HCT116 (cell line): ENCODE measurements around the gene CIC. TPM values are rescaled to one million over a fixed set of nuclear protein-coding genes. Genes with fewer than 3 reads are reported as not detected.

Experiments
- ATAC-seq: fragments of 200-7000 bp; cut with Tn5 transposase; 2 replicates; pipeline ENCODE4 v1.9.1; 2020; ENCODE audit warnings: mild to moderate bottlenecking, moderate library complexity
- BruUV-seq: library from RNA; stranded (reverse); fragments of 400-500 nt; replicated peaks from 2 replicates; lab custom pipeline; 2021; lab: Mats Ljungman, UMichigan
- CTCF ChIA-PET: fragments of 300-600 bp; sonication (Branson Sonifier 250); formaldehyde crosslinking; loops from one replicate; lab custom pipeline; 2021; ENCODE audit warnings: antibody characterized with exemption; lab: Charles Lee
- POLR2A ChIA-PET: fragments of 300-600, 350-600 bp; sonication (Branson Sonifier 250); formaldehyde crosslinking; loops from one replicate; lab custom pipeline; 2021; ENCODE audit warnings: antibody characterized with exemption; lab: Charles Lee
- RAD21 ChIA-PET, 2 experiments: fragments of 300-600 bp; sonication (Branson Sonifier 250); formaldehyde crosslinking; loops; one replicate each; lab custom pipeline; 2023; ENCODE audit warnings: low total read pairs in 2 of 2; ENCODE audit not compliant: uncharacterized antibody in 2 of 2, unreplicated experiment in 2 of 2, low non-redundant PET in 1 of 2; lab: Charles Lee
- DNase-seq: peaks from one replicate; pipeline ENCODE4 v3.0.0-alpha.2; 2010; ENCODE audit warnings: low read depth, low spot score
- H2AFZ ChIP-seq: fragments of 200-600 bp; shearing (Covaris generic), sonication (generic); 2 replicates; pipeline ENCODE4 v1.6.1; 2017; ENCODE audit warnings: low read depth, mixed run types, mixed read lengths, antibody characterized with exemption, low read length; ENCODE audit not compliant: poor library complexity, severe bottlenecking
- H3K27ac ChIP-seq: 2 replicates; pipeline ENCODE4 v1.5.1; 2012; ENCODE audit warnings: low read depth, low read length
- H3K27me3 ChIP-seq: fragments of 200-600 bp; sonication (generic); 2 replicates; pipeline ENCODE4 v1.6.1; 2016; ENCODE audit warnings: mixed run types, low read length, mixed read lengths; ENCODE audit not compliant: insufficient read depth
- H3K36me3 ChIP-seq, 2 experiments: fragments of 200-500 bp in 1 of 2; fragments of 200-600 bp in 1 of 2; sonication (Bioruptor generic) in 1 of 2; sonication (generic) in 1 of 2; 2 replicates each; pipeline versions ENCODE4 v1.5.1 to v1.6.1; 2014 to 2016; ENCODE audit warnings: low read length in 2 of 2, inconsistent platforms in 1 of 2, mixed read lengths in 1 of 2, mixed run types in 1 of 2; ENCODE audit not compliant: insufficient read depth in 2 of 2, control insufficient read depth in 1 of 2
- H3K4me1 ChIP-seq, 2 experiments: fragments of 200-600 bp in 1 of 2; sonication (generic) in 1 of 2; 2 replicates each; pipeline versions ENCODE4 v1.5.1 to v1.6.1; 2012 to 2017; ENCODE audit warnings: low read length in 2 of 2, inconsistent platforms in 1 of 2, mild to moderate bottlenecking in 1 of 2, mixed read lengths in 1 of 2, mixed run types in 1 of 2, moderate library complexity in 1 of 2; ENCODE audit not compliant: insufficient read depth in 2 of 2, control insufficient read depth in 1 of 2
- H3K4me2 ChIP-seq: fragments of 200-600 bp; sonication (generic); 2 replicates; pipeline ENCODE4 v1.6.1; 2017; ENCODE audit warnings: mixed run types, low read length, mixed read lengths
- H3K4me3 ChIP-seq, 2 experiments: fragments of 200-600 bp in 1 of 2; sonication (generic) in 1 of 2; replicated peaks in 1 of 2; 2 replicates each; pipeline ENCODE4 v1.5.1; 2011 to 2016; ENCODE audit warnings: low read length in 2 of 2, control low read depth in 1 of 2, low read depth in 1 of 2, mild to moderate bottlenecking in 1 of 2, mixed read lengths in 1 of 2, mixed run types in 1 of 2
- H3K79me2 ChIP-seq: fragments of 200-600 bp; sonication (generic); 2 replicates; pipeline ENCODE4 v1.6.1; 2017; ENCODE audit warnings: mild to moderate bottlenecking, mixed run types, low read length, moderate library complexity, mixed read lengths; ENCODE audit not compliant: insufficient read depth
- H3K9ac ChIP-seq: fragments of 200-600 bp; sonication (generic); 2 replicates; pipeline ENCODE4 v1.6.1; 2016; ENCODE audit warnings: low read length, mixed read lengths
- H3K9me2 ChIP-seq: fragments of 200-600 bp; sonication (generic), shearing (Covaris generic); 2 replicates; pipeline ENCODE4 v1.6.1; 2017; ENCODE audit warnings: mixed run types, mild to moderate bottlenecking, moderate library complexity; ENCODE audit not compliant: insufficient read depth
- H3K9me3 ChIP-seq, 2 experiments: fragments of 200-500 bp in 1 of 2; fragments of 200-600 bp in 1 of 2; sonication (Bioruptor generic) in 1 of 2; sonication (generic) in 1 of 2; 2 replicates each; pipeline ENCODE4 v1.6.1; 2014 to 2017; ENCODE audit warnings: low read length in 2 of 2, mixed read lengths in 2 of 2, inconsistent platforms in 1 of 2, low read depth in 1 of 2, mild to moderate bottlenecking in 1 of 2, mixed run types in 1 of 2, moderate library complexity in 1 of 2; ENCODE audit not compliant: control insufficient read depth in 1 of 2, insufficient read depth in 1 of 2
- H4K20me1 ChIP-seq: fragments of 200-600 bp; sonication (generic), shearing (Covaris generic); 2 replicates; pipeline ENCODE4 v1.6.1; 2017; ENCODE audit warnings: mixed run types, mild to moderate bottlenecking, moderate library complexity; ENCODE audit not compliant: insufficient read depth
- CBX3 ChIP-seq: IDR thresholded peaks from 2 replicates; pipeline ENCODE4 v1.6.1; 2012; ENCODE audit warnings: low read depth
- CTCF ChIP-seq, 3 experiments: fragments of 200-600 bp in 1 of 3; sonication (generic) in 1 of 3; IDR thresholded peaks in 2 of 3; conservative IDR thresholded peaks in 1 of 3; 2 replicates each; pipeline ENCODE4 v1.5.1; 2012 to 2017; ENCODE audit warnings: low read depth in 2 of 3, low read length in 2 of 3, antibody characterized with exemption in 1 of 3, borderline replicate concordance in 1 of 3, control low read depth in 1 of 3, mild to moderate bottlenecking in 1 of 3, mixed read lengths in 1 of 3, mixed run types in 1 of 3, moderate library complexity in 1 of 3; ENCODE audit not compliant: insufficient read depth in 1 of 3
- MAX ChIP-seq: IDR thresholded peaks from 2 replicates; pipeline ENCODE4 v1.6.1; 2012
- RAD21 ChIP-seq: IDR thresholded peaks from 2 replicates; pipeline ENCODE4 v1.6.1; 2012; ENCODE audit warnings: low read depth, mild to moderate bottlenecking
- ZBTB33 ChIP-seq: IDR thresholded peaks from 2 replicates; pipeline ENCODE4 v1.6.1; 2011; ENCODE audit warnings: mild to moderate bottlenecking, low read length, moderate library complexity; ENCODE audit not compliant: insufficient replicate concordance; ENCODE audit errors: extremely low read depth
- intact Hi-C: fragments of 100-400 bp; cut with micrococcal nuclease; formaldehyde crosslinking; loops from 2 replicates; pipeline ENCODE4 v1.10.0; 2022
- total RNA-seq: library from RNA; stranded (reverse); gene quantifications from one replicate; pipeline ENCODE4 v1.2.1, GENCODE V29; 2021; ENCODE audit not compliant: unreplicated experiment

The CIC gene
- total RNA-seq, 1 experiment from 2014 or later = 52.0 TPM

DNA sequence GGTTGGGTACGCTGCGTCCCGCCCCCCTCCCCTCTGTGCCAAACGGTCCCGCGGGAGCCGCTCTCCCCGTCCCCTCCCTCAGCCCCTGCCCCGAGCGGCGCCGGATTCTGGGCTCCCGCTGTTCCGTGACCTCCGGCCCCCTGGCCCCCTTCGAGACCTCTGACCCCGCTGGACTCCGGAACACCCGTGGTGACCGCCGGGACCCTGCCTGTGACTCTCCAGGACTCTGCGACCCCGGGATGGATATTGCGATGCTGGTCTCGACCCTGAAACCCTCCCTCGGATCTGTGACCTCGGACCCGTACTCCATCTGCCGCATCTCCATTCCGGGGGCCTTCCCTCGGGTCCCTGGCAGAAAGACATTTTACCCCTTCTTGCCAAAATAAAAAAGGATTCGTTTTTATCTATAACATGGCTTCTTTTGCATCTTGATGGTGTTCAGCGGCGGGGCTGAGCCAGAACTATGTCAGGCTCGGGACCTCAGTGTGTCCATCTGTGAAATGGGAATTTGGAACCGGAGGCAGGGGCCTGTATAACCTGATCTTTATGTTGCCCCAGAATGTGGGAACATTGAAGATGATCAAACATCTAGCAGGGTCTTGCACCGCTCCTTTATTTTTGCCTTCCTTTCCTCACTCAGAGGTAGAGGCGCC, 55.7 kb downstream of the CIC start:
- peak overlapping the region in 1 of 2 experiments; percentile 17; a peak in 2 of 4 replicates for H3K4me3 ChIP-seq
- peaks cover 10 to 17% of the 10 kb centered on the region in 2 experiments for H3K4me1 ChIP-seq
- ATAC-seq = no peak
- no peak for DNase-seq
- no peaks in the 10 kb centered on the region for H4K20me1 ChIP-seq
- no peaks in the 10 kb centered on the region for H3K9me3 ChIP-seq
- intact Hi-C loops = loop anchor here (1.0 kb wide), 2 partner anchors 81 to 216 kb away; no protein-coding TSS in a partner anchor
- no peak overlapping the region for H3K9ac ChIP-seq
- CTCF ChIA-PET = no interaction called here
- H3K27me3 ChIP-seq = no peaks in the 10 kb centered on the region
- H2AFZ ChIP-seq = no peak overlapping the region
- RAD21 ChIA-PET = no interaction called here
- H3K27ac ChIP-seq = peak overlapping the region; percentile 43
- TF ChIP-seq ZBTB33 (no peak), CTCF (IDR thresholded peaks at IDR 0.05 in 2 of 3, conservative IDR thresholded peaks at IDR 0.05 in 1 of 3; ENCODE audit: borderline replicate concordance in 1 of 3, insufficient read depth in 1 of 3, low read depth in 2 of 3, low read length in 2 of 3) (peak in 1 of 3 experiments; percentile 90; a peak in 2 of 6 replicates), CBX3 (no peak; the same call in 1 of the 2 replicates), RAD21 (peak; percentile 86), MAX (peak; percentile 44; the same call in 1 of the 2 replicates)
- peaks cover 17% of the 10 kb centered on the region for H3K79me2 ChIP-seq
- no peaks in the 10 kb centered on the region for H3K9me2 ChIP-seq
- H3K4me2 ChIP-seq = peak overlapping the region; percentile 46; the same call in 1 of the 2 replicates
- no TSS peak for BruUV-seq
- H3K36me3 ChIP-seq = no peaks in the 10 kb centered on the region
- POLR2A ChIA-PET = no interaction called here
